Fibroblast of mammary gland (primary cell): ENCODE results near the gene RBP3.

ENCODE experiments used
- DNase-seq: peaks from one replicate; pipeline ENCODE4 v3.0.0-alpha.2; 2010; ENCODE audit warnings: low read depth
- H3K4me3 ChIP-seq: 2 replicates; pipeline ENCODE4 v1.5.1; 2011; ENCODE audit warnings: low read depth, mild to moderate bottlenecking, low read length, moderate library complexity; ENCODE audit not compliant: control insufficient read depth
- TF ChIP-seq, protein P1 (sequence below): conservative IDR thresholded peaks from 2 replicates; pipeline ENCODE4 v1.5.1; 2011; ENCODE audit warnings: low read depth, low read length, inconsistent platforms; ENCODE audit not compliant: control insufficient read depth, insufficient read depth

Gene RBP3

DNA sequence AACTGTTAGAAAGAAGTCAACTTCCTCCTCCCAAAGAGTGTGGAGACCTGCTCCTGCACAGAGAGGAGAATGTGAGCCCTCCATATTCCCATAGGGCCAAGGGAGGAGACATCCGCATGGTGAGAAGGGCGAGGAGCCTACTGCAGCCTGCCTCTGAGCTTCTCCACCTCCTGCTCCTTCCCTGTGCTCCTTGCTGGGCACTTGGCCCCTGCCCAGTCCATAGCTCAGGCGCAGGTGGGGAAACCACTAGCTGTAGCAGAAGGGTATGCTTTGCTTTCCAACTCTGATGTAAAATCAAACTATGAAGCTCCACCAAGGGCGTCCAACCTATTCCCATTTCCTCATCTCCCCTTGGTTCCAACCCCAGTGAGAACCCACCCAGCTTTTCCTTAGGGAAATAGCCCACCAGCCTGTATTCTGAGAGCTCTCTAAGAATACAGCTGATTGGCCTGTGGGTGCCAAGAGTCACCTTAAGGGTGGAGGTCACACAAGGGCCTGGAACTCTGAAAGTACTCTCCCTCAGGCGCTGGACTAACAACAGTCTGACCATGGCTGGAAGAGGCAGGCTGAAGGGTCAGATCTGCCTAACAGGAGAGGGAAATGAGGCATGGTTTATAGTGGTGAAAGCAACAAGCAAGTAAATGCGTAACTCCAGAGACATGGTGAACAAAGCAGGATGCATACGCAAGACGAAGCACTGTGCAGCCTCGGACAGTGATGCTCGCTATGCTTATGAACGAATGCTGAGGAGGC lies 22.0 kb downstream of the RBP3 start:
- TF ChIP-seq, protein P1, sequence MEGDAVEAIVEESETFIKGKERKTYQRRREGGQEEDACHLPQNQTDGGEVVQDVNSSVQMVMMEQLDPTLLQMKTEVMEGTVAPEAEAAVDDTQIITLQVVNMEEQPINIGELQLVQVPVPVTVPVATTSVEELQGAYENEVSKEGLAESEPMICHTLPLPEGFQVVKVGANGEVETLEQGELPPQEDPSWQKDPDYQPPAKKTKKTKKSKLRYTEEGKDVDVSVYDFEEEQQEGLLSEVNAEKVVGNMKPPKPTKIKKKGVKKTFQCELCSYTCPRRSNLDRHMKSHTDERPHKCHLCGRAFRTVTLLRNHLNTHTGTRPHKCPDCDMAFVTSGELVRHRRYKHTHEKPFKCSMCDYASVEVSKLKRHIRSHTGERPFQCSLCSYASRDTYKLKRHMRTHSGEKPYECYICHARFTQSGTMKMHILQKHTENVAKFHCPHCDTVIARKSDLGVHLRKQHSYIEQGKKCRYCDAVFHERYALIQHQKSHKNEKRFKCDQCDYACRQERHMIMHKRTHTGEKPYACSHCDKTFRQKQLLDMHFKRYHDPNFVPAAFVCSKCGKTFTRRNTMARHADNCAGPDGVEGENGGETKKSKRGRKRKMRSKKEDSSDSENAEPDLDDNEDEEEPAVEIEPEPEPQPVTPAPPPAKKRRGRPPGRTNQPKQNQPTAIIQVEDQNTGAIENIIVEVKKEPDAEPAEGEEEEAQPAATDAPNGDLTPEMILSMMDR: no peak
- DNase-seq: no peak
- no peak overlapping the region for H3K4me3 ChIP-seq

DNA sequence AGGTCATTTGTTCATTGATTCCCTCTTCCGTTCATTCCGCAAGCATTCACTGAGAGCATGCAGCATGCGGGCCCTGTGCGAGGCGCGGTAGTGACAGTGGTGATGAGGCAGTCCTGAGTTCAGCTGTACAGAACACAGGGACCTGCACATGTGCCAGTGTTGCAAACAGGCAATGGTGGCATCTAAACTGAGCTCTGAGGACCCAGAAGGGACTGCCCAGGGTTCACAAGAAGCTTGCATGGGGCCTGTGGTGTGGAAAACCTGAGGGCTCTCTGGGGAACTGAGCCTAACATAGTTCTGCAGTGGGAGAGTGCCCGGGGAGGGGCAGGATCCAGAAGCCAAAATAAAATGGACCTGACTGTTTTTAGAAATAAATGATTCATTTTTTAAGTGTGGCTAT lies 22.7 kb downstream of the RBP3 start:
- no peak overlapping the region for H3K4me3 ChIP-seq
- TF ChIP-seq, protein P1: no peak
- DNase-seq: no peak

DNA sequence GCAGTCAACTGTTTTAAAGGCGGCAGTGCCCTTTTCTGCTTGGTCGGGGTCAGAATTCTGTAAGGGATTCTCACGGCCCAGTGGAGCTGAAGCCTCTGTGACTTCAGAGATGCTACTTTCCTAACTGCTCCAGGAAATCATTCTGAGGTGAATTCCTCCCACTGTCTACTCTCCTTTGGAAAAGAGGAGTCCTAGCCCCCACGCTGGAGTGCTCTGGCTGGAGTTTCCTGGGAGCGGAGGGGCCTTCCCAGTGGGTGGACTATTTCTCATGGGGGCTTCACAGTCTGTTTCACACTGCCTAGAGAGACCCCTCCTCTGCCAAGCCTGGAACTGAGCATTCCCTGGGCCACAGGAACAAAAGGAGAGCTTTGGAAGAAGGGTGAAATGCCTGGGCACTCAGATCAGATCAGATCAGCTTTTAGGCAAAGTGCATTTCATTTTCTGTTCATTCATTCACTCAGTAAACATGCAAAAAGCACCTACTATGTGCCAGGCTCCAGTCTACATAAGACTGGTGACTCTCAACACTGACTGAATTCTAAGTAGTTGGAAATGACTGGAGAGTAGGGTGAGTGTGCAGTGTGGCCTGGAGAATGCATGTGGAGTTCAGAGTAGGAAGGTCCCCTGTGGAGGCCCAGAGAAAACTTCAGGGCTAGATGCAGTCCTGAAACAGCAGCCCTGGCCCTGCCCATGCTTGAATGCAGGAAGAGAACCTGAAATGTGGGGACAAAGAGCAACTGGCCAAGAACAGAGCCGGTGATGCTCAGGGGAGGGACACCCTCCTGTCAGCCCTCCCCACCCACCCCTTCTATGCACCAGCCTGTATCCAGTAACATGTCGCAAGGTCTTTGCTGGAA lies 23.7 kb downstream of the RBP3 start:
- no peak for DNase-seq
- no peak overlapping the region for H3K4me3 ChIP-seq
- TF ChIP-seq, protein P1: no peak

DNA sequence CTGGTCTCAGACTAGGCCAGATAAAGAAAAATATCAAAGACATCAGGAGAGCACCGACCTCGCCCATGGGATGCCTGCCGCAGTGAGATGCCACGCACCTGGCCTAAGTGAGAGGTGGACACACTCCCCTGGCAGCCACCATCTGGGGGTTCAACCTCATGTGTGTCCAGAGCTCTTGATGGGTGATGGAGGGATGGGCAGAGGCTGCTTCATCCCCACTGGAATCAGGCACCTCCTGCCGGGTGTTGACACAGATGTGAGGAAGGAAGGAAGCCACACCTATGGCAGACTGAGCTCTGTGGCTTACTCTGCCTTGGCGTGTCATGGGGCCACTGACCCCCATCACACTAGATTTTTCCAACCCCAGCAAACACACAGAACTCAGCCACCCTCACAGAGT lies 24.6 kb downstream of the RBP3 start:
- TF ChIP-seq, protein P1: no peak
- DNase-seq: no peak

DNA sequence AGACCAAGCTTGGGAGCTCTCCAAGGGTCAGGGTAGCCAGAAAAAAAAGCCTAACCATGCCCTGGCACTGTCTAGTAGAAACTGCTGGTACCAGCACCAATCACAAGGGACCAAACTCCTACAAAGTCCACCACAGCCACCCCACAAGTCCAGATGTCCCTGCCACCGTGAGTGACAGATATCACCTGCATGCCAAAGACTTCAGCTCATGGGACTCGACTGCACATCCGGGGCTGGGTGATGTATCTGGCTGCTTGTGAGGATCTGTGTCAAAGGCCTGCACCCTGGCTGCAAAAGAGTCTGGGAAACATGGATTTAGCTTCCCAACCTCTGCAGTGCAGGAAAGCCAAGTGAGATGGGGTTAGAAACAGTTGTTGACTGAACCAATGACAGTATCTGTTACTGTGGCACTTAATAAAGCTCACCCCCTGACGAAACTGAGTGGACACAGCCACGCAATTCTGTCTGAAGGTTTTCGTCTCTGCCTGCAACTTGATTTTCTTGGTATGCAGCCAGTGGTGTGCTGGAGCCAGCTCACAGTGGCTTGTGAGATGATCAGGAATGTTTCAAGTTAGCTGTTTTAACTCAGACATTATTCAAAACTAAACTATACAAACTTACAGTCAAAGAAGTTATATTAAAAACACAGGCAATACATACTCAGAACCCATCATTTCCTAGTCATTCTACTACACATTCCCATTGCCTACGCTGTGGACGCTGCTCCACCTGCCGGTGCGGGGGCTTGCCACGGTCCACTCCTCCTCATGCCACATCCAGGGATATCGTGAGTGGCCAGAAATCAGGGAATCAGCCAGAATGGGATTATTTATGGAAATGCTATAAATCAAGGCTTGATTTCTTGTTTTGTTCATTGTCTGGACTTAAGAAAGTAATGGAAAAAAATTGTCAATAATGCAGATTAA lies 26.7 kb downstream of the RBP3 start:
- TF ChIP-seq, protein P1: peak; percentile 11
- H3K4me3 ChIP-seq: no peak overlapping the region
- peak; percentile 35 for DNase-seq

More for the DNA sequence above, 24.6 kb downstream of the RBP3 start:
- no peak overlapping the region for H3K4me3 ChIP-seq
